ENCODE results near the gene CHMP6.

GRCh38 chr17:80960797-80961452, 30.7 kb upstream of the CHMP6 start:
- TF ChIP-seq, protein P1, sequence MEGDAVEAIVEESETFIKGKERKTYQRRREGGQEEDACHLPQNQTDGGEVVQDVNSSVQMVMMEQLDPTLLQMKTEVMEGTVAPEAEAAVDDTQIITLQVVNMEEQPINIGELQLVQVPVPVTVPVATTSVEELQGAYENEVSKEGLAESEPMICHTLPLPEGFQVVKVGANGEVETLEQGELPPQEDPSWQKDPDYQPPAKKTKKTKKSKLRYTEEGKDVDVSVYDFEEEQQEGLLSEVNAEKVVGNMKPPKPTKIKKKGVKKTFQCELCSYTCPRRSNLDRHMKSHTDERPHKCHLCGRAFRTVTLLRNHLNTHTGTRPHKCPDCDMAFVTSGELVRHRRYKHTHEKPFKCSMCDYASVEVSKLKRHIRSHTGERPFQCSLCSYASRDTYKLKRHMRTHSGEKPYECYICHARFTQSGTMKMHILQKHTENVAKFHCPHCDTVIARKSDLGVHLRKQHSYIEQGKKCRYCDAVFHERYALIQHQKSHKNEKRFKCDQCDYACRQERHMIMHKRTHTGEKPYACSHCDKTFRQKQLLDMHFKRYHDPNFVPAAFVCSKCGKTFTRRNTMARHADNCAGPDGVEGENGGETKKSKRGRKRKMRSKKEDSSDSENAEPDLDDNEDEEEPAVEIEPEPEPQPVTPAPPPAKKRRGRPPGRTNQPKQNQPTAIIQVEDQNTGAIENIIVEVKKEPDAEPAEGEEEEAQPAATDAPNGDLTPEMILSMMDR (IDR thresholded peaks at IDR 0.05), result no peak
- TF ChIP-seq POLR2A (IDR thresholded peaks at IDR 0.05) (no peak), EP300 (IDR thresholded peaks at IDR 0.05) (no peak), POLR2AphosphoS5 (IDR thresholded peaks at IDR 0.05) (no peak)

Measured in suprapubic skin (tissue), 4 donors.